Measurements from ENCODE around the gene CLMN.

DNA sequence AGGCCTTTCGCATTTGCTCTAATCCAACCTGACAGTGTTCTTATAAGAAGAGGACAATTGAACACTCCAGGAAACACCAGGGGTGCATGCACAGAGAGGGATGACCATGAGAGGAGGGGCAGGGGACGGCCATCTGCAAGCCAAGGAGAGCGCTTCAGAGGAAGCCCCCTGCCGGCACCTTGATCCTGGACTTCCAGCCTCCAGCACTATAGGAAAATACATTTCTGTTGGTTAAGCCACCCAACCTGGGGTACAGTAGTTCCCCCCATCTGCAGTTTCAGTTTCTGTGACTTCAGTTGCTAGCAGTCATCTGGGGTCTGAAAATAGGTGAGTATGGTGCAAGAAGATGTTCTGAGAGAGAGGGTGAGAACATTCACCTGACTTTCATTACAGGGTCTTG is 64.7 kb downstream of the CLMN start:
- TF ChIP-seq, protein P1, sequence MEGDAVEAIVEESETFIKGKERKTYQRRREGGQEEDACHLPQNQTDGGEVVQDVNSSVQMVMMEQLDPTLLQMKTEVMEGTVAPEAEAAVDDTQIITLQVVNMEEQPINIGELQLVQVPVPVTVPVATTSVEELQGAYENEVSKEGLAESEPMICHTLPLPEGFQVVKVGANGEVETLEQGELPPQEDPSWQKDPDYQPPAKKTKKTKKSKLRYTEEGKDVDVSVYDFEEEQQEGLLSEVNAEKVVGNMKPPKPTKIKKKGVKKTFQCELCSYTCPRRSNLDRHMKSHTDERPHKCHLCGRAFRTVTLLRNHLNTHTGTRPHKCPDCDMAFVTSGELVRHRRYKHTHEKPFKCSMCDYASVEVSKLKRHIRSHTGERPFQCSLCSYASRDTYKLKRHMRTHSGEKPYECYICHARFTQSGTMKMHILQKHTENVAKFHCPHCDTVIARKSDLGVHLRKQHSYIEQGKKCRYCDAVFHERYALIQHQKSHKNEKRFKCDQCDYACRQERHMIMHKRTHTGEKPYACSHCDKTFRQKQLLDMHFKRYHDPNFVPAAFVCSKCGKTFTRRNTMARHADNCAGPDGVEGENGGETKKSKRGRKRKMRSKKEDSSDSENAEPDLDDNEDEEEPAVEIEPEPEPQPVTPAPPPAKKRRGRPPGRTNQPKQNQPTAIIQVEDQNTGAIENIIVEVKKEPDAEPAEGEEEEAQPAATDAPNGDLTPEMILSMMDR (IDR thresholded peaks at IDR 0.05; ENCODE audit: poor library complexity): no peak
- TF ChIP-seq EZH2phosphoT487 (IDR thresholded peaks at IDR 0.05; ENCODE audit: low read depth, severe bottlenecking, unreplicated experiment): no peak
- TF ChIP-seq EZH2 (IDR thresholded peaks at IDR 0.05; ENCODE audit: borderline replicate concordance): no peak
